Fibroblast of skin of right quadriceps (primary cell): ENCODE results near the gene SLC30A5.
A peak's percentile ranks its signal among the peaks of the same experiment; 100 is the strongest.

ENCODE experiments used
- DNase-seq: peaks from one replicate; pipeline ENCODE4 v3.0.0-alpha.2; 2013

Gene SLC30A5

DNA sequence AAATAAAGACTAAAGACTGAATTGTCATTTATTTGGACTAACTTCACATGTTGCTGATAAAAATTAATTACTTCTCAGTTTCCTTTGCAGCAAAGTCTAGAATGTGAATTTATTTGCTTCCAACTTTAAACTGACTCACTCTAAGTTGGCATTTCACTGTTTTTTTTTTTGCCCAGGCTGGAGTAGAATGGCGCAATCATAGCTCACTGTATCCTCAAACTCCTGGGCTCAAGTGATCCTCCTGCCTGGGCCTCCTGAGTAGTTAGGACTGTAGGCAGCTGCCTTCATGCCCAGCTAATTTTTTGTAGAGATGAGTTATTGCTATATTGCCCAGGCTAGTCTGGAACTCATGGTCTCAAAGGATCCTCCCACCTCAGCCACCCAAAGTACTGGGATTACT is 76.7 kb downstream of the SLC30A5 start:
- DNase-seq, result peak; percentile 2

- no peak for DNase-seq
These were observed 77.2 kb downstream of the SLC30A5 start for GRCh38 chr5:69170969-69171368.
